Loucy (cell line): ENCODE data around the gene MCRIP1.

Source experiments
- H2AFZ ChIP-seq: fragments of 200-600 bp; sonication (generic); 2 replicates; pipeline ENCODE4 v1.6.0; 2016; ENCODE audit warnings: antibody characterized with exemption, mild to moderate bottlenecking, low read length, moderate library complexity
- H3F3A ChIP-seq: fragments of 200-600 bp; 2 replicates; pipeline ENCODE4 v1.6.0; 2016; ENCODE audit warnings: antibody characterized with exemption, low read depth, mild to moderate bottlenecking
- H3K27me3 ChIP-seq: fragments of 200-600 bp; sonication (generic); 2 replicates; pipeline ENCODE4 v1.6.1; 2014; ENCODE audit warnings: low read length, mild to moderate bottlenecking; ENCODE audit not compliant: insufficient read depth, poor library complexity, severe bottlenecking
- H3K36me3 ChIP-seq: fragments of 200-600 bp; sonication (generic); 2 replicates; pipeline ENCODE4 v1.6.1; 2016; ENCODE audit warnings: low read length; ENCODE audit not compliant: insufficient read depth
- H3K4me1 ChIP-seq: fragments of 200-600 bp; sonication (generic); 2 replicates; pipeline ENCODE4 v1.5.1; 2014; ENCODE audit warnings: low read length, mild to moderate bottlenecking; ENCODE audit not compliant: insufficient read depth, poor library complexity, severe bottlenecking
- H3K4me2 ChIP-seq: fragments of 200-600 bp; sonication (generic); 2 replicates; pipeline ENCODE4 v1.6.0; 2014; ENCODE audit warnings: antibody characterized with exemption, low read length, low read depth, mild to moderate bottlenecking; ENCODE audit not compliant: poor library complexity, severe bottlenecking
- H3K4me3 ChIP-seq: fragments of 200-600 bp; sonication (generic); 2 replicates; pipeline ENCODE4 v1.5.1; 2014; ENCODE audit warnings: low read length, mild to moderate bottlenecking, mixed read lengths; ENCODE audit not compliant: poor library complexity, severe bottlenecking
- H3K79me2 ChIP-seq: fragments of 200-600 bp; sonication (generic); 2 replicates; pipeline ENCODE4 v1.6.1; 2014; ENCODE audit warnings: low read length; ENCODE audit not compliant: insufficient read depth
- H3K9ac ChIP-seq: fragments of 200-600 bp; sonication (generic); 2 replicates; pipeline ENCODE4 v1.6.0; 2014; ENCODE audit warnings: mild to moderate bottlenecking, low read depth, low read length, moderate library complexity; ENCODE audit not compliant: poor library complexity, severe bottlenecking
- H3K9me2 ChIP-seq: fragments of 200-600 bp; sonication (generic); replicated peaks from 2 replicates; pipeline ENCODE4 v1.6.1; 2016; ENCODE audit warnings: low read depth, low read length, mixed read lengths
- H3K9me3 ChIP-seq: fragments of 200-600 bp; sonication (generic); 2 replicates; pipeline ENCODE4 v1.6.1; 2014; ENCODE audit warnings: mild to moderate bottlenecking, antibody characterized with exemption, low read length, low read depth; ENCODE audit not compliant: insufficient read depth
- H4K20me1 ChIP-seq: fragments of 200-600 bp; sonication (generic); 2 replicates; pipeline ENCODE4 v1.6.0; 2014; ENCODE audit warnings: antibody characterized with exemption, low read length, mild to moderate bottlenecking; ENCODE audit not compliant: insufficient read depth, poor library complexity, severe bottlenecking
- CTCF ChIP-seq: fragments of 200-600 bp; sonication (generic); conservative IDR thresholded peaks from 2 replicates; pipeline ENCODE4 v1.5.1; 2014; ENCODE audit warnings: mild to moderate bottlenecking, antibody characterized with exemption, low read length
- EZH2phosphoT487 ChIP-seq: fragments of 200-600 bp; IDR thresholded peaks from 2 replicates; pipeline ENCODE4 v1.6.1; 2018; ENCODE audit warnings: antibody characterized with exemption, mild to moderate bottlenecking, moderate library complexity, borderline replicate concordance

Gene MCRIP1

DNA sequence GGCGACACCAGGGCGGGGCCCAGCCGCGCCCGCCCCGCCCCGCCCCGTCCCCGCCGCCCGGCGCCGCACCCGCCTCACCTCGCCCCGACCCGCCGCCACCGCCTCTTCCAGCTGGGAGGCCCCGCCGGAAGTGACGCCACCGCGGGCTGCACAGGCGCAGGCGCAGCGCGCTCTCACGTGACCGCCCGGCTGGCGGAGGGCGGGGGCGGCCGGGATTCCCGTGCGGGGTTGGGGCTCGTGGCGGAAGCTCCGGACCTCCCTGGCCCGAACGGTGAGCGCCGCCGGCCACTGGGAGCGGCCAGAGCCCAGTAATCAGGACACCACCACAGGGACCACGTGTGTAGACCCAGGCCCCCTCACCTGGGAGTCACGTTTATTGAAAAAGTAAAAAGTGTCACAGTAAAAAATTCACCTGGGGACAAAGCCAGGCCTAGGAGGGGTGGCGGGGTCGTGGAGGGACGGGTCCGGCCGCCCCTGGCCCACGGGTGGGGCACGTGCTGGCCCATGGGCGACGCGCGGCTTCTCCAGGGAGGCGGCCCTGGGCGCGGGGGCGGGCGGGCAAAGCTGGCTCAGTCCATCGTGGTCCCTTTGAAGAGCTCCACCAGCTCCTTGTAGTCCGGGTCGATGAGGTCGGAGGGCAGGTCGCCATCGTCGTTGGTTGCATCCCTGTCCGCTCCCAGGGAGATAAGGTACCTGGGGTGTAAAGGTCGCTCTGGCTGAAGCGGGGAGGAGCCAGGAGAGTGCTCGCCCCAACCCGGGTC lies at the start of gene MCRIP1:
MCRIP1 (minus strand) TSS at position 132 of the 761 bp plus-strand sequence. CDS start 8,785 bp downstream, outside the sequence.
- no peaks in the 10 kb centered on the region for H3F3A ChIP-seq
- H3K4me1 ChIP-seq: peaks cover 23% of the 10 kb centered on the region
- TF ChIP-seq EZH2phosphoT487 (no peak), CTCF (no peak)
- H2AFZ ChIP-seq: peak within 1 kb of the TSS; percentile 76
- H3K27me3 ChIP-seq: no peaks in the 10 kb centered on the region
- peak within 1 kb of the TSS; percentile 98 for H3K9ac ChIP-seq
- no peaks in the 10 kb centered on the region for H4K20me1 ChIP-seq
- H3K4me2 ChIP-seq: peak within 1 kb of the TSS; percentile 99
- H3K36me3 ChIP-seq: no peaks in the 10 kb centered on the region
- no peaks in the 10 kb centered on the region for H3K9me2 ChIP-seq
- peaks cover 46% of the 10 kb centered on the region for H3K79me2 ChIP-seq
- peak within 1 kb of the TSS; percentile 96 for H3K4me3 ChIP-seq
- H3K9me3 ChIP-seq: no peaks in the 10 kb centered on the region

GRCh38 chr17:81879121-81879520 lies 46.0 kb upstream of the MCRIP1 start:
- Histone ChIP-seq H3K27me3 (no peaks in the 10 kb centered on the region), H3K9ac (peak overlapping the region; percentile 27), H3K4me3 (no peak overlapping the region), H2AFZ (no peak overlapping the region), H3K36me3 (peaks cover 29% of the 10 kb centered on the region; the same call in 1 of the 2 replicates), H3K9me2 (no peaks in the 10 kb centered on the region), H3K79me2 (peaks cover 16% of the 10 kb centered on the region; the same call in 1 of the 2 replicates), H3K4me2 (no peak overlapping the region), H3K4me1 (no peaks in the 10 kb centered on the region), H3K9me3 (no peaks in the 10 kb centered on the region), H4K20me1 (no peaks in the 10 kb centered on the region), H3F3A (peaks cover 2% of the 10 kb centered on the region; the same call in 1 of the 2 replicates)
- TF ChIP-seq EZH2phosphoT487 (no peak), CTCF (no peak)

DNA sequence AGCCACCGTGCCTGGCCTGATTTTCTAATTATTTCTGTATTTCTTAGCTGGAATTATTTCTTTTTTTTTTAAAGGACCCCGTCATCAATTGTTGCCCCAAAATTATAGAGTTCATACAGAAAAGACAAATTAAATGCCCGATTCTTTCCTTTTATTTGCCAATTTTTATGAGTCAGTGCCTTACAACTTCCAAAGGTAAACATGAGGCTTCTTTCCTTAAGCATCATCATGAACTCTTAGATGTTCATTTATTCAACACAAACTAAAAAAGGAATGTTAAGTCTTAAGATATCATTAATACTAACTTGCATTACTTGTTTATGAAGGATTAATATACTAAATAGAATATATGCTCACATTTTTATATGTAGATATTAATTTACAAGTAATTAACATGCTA lies 45.2 kb upstream of the MCRIP1 start:
- H3F3A ChIP-seq: peaks cover 8% of the 10 kb centered on the region; the same call in 1 of the 2 replicates
- H2AFZ ChIP-seq: no peak overlapping the region
- H3K4me3 ChIP-seq: no peak overlapping the region
- H3K79me2 ChIP-seq: peaks cover 13% of the 10 kb centered on the region; the same call in 1 of the 2 replicates
- no peaks in the 10 kb centered on the region for H3K9me3 ChIP-seq
- no peaks in the 10 kb centered on the region for H3K27me3 ChIP-seq
- no peaks in the 10 kb centered on the region for H4K20me1 ChIP-seq
- peak overlapping the region; percentile 27 for H3K9ac ChIP-seq
- no peaks in the 10 kb centered on the region for H3K4me1 ChIP-seq
- H3K36me3 ChIP-seq: peaks cover 29% of the 10 kb centered on the region; the same call in 1 of the 2 replicates
- TF ChIP-seq EZH2phosphoT487 (no peak), CTCF (no peak)
- H3K4me2 ChIP-seq: no peak overlapping the region
- no peaks in the 10 kb centered on the region for H3K9me2 ChIP-seq
